HG03565 (cell line): ENCODE data around the gene NXPE3.

Source experiments
- ATAC-seq: cut with Tn5 transposase; IDR thresholded peaks from one replicate; pipeline ENCODE4 v1.9.1; 2021; ENCODE audit warnings: mild to moderate bottlenecking, moderate library complexity; ENCODE audit not compliant: unreplicated experiment

The NXPE3 gene

DNA sequence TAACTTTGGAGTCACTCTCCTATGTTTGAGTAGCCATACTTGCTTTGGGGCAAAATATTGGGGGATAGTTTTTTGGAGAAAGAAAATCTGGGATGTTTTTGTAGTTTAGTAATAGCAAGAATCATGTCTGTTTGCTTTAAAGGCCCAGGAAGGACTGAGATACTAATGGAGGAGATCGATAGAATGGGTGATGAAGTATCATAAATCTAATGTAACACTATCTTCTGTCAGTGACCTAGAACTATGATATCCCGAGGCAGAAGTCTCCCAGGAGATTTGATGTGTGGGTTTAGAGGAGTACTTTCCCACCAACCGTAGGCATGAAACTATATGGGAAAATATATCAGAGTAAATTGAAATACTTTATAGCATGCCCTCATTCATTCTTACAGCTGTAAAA is 49.3 kb downstream of the NXPE3 start:
- ATAC-seq: no peak

DNA sequence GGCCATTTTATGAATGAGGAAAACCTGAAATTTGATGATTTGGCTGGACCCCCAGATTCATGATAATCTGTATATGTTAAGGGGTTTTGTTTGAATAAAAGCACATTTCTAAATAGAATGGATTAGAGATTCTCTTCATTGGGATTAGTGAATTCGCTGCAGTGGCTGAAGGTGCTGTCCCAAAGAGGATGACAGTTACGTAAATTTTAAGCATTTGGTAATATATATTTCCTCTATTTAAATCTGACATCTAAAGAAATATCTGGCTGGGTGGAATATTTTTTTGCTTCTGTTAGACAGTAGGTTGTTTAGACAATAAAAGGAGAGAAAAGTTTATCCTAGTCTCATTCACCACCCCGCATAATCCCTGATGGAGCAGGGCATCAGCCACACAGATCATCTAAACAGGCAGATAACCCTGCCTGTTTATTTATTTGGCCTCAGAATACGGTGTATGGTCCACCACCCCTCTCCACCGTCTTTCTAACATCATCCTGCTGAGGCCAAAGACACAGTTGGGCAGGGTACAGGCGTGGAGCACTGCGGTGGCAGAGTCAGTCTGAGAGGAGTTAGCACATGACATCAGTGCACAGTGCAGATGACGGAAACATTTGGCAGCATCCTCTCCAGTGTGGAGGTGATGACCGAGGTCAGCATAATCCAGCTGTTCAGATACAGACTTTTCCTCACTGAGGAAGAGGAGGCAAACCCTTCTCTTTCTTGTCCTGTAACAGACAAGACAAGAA is 49.9 kb downstream of the NXPE3 start:
- ATAC-seq: peak; percentile 45

DNA sequence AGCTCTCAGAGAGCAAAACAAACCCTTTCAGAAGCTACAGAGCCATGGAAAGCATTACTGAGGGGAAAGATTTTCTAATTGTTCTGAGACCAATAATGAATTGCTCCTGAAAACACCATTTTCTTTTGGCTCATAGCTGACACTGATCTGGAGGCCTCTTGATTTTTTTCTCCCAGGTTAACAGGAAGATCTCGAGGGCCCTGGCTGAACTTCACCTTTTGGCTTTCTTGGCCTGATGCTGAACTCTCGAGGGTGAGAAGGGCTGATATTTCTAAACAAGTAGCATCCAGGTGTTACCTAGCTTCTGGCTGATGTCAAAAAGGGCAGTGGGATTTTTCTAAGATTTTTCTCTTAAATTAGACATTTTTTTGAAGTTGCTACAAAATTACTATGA is 50.4 kb downstream of the NXPE3 start:
- ATAC-seq: no peak

DNA sequence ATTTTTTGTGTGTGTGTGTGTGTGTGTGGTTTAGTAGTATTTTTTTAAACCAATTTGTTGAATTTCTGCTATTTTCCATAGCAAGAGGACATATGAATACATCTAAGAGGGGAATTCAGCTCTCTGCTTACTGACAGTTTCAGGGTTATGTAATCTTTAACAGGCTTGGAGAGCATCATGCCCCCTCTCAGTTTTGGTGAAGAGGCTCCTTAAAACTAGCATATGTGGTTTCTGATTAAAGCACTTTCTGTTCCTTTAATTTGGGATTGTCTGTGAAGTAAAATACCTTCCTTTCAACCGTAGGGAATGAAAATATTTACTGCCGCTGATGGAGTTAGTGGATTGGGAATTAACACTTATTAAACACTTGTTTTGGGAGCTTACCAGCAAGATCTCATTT is 50.9 kb downstream of the NXPE3 start:
- ATAC-seq: no peak

DNA sequence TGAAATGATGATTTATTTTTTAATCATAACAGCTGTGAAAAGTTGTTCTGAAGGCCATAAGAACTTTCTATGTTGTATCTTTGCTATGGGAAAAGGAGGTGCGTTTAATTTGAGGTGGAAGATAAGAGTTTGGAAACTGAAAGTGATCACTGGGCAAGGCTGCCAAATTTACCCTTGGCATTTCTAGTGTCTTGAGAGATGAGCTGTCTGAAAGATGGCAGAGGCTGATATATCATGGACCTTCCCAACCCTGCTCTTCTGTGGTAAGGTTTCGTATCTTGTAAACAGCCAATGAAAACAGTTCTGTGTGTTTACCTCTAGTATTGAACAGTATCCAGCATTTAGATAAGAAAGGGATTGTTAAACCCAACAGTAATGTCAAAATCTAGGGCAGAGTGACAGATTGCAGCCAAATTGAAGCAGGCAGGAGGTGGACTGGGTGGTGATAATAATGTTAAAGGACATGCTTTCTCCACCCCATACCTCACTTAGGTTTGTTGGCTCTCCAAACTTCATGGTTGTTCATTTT is 54.5 kb downstream of the NXPE3 start:
- ATAC-seq: no peak

DNA sequence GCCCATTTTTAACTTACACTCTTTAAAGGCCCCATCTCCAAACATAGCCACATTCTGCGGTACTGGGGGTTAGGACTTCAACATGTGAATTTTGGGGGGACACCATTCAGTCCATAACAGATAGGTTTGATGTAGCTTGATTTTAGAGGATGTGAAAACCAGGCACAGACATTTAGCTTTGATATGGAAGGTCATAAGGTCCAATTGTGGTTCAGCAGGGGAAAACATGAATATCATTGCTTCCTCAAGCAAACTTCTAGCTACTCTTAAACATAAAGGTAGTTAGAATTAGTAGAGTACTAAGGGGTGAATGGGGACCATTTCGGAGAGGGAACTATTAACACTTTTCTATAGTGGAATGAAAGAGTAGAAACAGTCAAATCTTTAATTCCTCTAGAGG is 56.7 kb downstream of the NXPE3 start:
- no peak for ATAC-seq

DNA sequence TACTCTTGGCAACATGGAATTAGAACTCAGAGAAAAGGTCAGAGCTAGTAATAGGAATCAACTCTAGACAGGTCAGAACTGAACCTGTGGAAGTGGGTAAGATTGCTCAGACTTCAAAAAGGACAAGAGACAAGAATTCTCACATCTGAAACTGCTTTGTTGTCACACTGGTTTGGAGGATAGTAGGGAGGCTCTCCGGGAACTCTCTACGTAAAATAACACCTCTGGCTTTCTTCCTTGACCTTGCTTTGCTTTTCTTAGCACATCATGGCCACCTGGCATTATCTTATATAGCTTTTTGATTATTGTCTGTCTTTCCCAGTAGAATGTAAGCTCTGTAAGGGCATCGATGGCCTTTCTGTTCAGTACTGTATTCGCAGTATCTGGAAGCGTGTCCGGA is 57.1 kb downstream of the NXPE3 start:
- ATAC-seq: no peak

DNA sequence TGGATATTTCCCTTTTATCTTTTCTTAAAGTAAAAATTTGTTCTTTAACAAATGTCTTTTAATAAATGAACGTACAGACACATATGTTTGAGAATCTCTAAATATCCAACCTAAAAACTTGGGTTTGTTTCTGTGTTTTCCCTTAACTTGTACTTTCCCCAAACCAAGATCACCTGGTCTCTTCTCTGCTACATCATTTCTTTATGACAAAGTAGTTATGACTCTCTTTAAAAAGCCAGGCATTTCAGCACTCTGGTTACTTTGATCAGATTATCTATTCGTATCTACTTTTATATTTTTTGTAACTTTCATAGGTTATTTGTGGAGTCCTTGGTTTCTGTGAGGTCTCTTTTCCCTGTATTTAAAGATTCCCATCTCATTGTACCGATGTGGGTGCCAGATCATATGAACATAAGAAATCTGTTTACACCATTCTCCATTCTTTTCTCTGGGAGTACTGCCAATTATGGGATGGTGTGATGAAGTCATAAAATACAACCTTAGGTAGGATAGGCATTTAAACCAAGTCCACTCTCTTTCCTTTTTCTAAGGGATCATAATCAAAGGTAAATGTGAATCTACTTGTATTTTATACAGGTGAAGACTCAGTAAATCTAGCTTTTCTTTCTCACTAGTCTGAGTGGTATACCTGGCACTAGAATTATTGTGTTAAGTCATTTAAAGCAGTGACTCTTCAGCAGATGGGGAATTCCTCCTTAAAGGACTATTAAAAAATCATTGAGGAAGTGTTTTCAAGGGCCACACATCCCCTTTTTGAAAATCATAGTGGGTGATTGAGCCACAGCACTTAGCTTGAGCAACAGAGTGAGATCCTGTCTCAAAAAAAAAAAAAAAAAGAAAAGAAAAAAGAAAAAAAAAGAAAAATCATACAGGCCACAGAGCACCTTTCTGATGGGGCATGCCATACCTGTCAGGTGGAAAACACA is 57.9 kb downstream of the NXPE3 start:
- no peak for ATAC-seq

DNA sequence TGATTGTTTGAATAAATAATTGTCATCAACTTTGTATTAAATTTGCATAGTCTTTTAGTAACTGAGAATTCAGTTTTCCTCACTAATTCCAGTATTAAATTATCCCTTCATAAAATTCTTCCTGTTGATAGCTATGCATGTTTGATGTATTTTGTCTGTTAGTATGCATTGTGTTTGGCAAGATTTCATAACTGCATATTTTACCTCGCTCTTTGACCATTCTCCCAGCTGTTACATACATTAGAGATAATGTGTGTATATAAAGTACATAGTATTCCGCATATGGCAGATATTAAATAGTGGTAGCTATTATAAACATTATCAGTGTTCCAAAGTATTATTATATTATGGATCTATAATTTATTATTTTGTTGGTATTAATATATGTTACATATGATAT is 59.7 kb downstream of the NXPE3 start:
- no peak for ATAC-seq

DNA sequence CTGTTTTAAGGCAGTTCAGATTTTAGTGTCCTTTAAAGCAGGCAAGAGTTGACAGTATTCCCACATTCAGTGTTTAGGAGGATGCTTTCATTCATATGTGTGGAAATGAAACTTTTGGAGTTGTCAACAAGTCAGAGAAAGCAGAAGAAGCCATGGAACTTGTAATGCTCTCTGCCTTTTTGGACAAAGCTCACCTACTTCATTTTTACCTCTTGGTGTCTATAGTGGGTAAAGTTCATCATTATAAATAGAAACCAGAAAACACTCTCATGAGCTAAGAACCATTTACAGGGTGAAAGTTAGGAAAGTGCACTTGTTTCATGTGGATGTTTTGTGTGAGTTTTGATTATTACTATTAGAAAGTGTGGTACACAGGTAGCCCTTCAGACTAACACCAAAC is 61.1 kb downstream of the NXPE3 start:
- ATAC-seq: no peak

DNA sequence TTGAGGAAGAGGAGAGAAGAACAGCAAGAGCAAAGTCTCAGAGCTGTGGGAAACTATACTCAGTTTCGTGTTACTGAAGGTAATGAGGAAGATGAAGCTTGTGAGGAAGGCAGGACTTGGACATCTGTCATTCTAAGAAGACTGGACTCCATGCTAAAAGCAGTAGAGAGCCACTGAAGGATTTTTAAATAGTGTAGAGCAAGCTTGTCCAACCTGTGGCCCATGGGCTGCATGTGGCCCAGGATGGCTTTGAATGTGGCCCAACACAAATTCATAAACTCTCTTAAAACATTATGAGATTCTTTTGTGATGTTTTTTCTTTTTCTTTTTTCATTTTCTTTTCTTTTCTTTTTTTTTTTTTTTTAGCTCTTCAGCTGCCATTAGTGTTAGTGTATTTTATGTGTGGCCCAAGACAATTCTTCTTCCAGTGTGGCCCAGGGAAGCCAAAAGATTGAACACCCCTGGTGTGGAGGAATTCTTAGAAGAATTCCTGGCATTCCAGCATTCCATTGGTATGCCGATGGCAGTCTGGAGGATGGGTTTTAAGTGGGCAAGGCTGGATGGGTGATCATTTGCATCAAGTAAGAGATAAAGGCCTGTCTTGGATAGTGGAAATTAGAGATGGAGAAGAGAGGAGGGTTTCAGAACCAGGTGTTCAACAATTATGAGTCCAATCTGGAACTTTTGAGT is 63.4 kb downstream of the NXPE3 start:
- no peak for ATAC-seq

DNA sequence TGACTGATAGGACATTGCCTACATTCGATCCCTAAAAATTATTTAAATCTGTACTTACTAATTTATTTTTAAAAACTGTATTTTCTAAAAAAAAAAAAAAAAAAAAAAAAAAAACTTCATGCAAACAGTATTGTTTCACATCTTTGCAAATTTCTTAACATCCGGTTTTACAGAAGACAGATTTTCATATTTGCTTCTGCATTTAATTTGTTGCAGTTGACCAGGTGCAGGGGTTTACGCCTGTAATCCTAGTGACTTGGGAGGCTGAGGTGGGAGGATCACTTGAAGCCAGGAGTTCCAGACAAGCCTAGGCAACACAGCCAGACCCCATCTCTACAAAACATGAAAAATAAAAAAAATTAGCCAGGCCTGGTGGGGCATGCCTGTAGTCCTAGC is 63.9 kb downstream of the NXPE3 start:
- no peak for ATAC-seq

DNA sequence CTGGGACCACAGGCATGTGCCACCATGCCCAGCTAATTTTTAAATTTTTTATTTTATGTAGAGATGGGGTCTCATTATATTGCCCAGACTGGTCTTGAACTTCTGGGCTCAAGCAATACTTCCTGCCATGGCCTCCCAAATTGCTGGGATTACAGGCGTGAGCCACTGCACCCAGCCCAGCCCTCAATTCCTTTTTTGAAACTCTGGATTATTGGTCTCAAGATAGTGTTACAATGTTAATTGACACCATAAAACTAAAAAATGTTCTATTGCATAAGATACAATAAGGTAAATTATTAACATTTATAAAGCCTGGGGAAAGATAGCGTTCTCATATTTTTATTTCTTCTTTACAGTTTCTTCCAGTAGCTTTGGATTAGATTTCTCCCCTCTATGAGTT is 66.4 kb downstream of the NXPE3 start:
- no peak for ATAC-seq

DNA sequence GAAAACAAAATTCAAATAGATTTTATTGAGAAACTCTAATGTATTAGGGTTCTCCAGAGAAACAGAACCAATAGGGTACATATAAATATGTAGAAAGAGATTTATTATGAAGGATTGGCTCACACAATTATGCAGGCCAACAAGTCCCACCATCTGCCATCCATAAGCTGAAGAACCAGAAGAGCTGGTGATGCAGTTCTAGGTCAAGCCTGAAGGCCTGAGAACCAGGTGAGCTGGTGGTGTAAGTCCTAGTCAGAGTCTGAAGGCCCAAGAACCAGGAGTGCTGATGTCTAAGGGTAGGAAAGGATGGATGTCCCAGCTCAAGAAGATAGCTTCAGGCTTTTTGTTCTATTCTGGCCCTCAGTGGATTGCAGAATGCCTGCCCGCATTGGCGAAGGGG is 67.7 kb downstream of the NXPE3 start:
- no peak for ATAC-seq

DNA sequence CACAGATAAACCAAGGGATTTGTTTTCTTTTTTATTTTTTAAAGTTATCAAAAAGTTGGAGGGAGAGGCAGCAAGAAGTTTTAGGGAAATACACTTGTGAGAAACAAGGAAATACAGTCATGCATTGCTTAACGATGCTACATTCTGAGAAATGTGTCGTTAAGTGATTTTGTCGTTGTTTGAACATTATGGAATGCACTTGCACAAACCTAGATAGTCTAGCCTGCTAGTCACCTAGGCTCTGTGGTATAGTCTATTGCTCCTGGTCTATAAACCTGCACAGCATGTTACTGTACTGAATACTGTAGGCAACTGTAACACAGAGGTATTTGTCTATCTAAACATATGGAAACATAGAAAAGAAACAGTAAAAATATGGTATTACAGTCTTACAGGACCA is 68.3 kb downstream of the NXPE3 start:
- ATAC-seq: no peak

DNA sequence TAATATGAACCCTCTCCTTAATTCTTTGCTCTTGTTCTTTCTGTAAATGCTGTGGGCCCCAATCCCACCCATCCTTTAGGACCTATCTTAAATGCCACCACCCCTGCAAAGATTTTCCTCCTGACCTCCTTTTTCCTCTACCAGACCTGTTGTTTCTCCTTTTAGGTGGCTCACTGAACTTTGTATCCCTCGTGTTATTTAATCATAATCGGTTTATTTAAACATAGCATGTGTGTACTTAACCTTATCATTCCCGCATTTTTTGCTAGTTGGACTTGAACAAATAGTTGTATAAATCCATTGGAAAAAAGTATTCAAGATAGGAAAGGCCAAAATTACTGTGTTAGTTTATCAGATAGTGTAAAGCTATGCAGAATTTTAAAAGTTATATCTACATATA is 69.3 kb downstream of the NXPE3 start:
- no peak for ATAC-seq

DNA sequence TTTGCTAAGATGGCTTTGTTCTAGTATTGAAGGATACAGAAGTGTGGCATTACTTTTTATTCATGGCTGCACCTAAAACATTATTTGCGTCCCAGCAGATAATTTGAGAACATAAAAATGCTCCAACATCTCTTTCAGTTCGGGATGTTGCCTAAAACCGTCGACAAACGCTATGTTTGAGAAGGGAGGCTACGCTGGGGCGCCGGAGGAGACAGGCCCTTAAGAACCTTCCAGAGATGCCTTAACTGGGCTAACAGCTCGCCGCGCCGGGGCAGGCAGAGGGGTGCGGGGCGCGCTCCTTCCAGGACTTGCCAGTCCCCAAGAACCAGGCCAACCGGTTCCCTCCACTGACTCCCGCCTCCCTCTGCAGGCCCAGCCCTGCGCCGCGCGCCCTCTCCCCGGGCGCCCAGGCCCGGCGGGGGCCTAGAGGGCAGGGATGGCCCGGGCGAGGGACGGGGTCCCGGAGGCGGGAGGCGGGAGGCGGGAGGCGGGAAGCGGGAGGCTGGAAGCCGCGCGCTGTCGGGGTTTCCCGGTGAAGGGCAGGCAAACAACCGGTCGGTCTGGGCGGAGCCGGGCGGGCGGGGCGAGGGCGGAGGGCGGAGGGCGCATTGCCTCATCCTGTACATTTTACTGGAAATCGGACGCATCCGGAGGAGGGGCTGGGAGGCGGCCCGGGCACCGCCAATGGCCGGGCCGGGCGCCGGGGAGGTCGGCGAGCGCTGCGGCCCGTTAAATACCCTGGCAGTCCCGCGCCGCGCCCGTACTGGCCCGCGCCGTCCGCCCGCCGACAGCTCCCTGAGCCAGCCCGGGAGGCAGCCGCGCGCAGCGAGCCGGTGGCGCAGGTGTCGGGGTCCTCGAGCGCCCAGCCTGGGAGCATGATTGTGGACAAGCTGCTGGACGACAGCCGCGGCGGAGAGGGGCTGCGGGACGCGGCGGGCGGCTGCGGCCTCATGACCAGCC is 70.0 kb downstream of the NXPE3 start, which contains the start of gene NFKBIZ:
Gene NFKBIZ (plus strand): TSS at position 761 of the 960 bp plus-strand sequence. CDS start 115 bp downstream, at position 876.
- ATAC-seq: peak; percentile 56

DNA sequence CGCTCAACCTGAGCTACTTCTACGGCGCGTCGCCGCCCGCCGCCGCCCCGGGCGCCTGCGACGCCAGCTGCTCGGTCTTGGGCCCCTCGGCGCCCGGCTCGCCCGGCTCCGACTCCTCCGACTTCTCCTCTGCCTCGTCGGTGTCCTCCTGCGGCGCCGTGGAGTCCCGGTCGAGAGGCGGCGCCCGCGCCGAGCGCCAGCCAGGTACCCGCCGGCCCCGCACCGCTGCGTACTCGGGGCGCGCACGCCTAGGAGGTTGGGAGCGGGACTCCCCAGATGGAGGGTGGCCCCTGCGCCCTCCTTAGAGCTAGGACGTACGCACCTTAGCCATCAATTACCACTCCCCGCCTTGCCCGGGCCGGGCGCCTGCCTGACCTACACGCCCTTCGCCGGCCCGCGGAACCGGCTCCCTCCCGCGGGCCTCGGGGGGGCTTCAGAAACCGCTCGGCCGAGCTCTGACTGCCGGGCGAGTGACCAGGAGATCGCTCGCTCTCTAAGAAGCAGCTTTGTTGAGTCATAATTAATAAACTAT is 70.8 kb downstream of the NXPE3 start:
- peak; percentile 11 for ATAC-seq

DNA sequence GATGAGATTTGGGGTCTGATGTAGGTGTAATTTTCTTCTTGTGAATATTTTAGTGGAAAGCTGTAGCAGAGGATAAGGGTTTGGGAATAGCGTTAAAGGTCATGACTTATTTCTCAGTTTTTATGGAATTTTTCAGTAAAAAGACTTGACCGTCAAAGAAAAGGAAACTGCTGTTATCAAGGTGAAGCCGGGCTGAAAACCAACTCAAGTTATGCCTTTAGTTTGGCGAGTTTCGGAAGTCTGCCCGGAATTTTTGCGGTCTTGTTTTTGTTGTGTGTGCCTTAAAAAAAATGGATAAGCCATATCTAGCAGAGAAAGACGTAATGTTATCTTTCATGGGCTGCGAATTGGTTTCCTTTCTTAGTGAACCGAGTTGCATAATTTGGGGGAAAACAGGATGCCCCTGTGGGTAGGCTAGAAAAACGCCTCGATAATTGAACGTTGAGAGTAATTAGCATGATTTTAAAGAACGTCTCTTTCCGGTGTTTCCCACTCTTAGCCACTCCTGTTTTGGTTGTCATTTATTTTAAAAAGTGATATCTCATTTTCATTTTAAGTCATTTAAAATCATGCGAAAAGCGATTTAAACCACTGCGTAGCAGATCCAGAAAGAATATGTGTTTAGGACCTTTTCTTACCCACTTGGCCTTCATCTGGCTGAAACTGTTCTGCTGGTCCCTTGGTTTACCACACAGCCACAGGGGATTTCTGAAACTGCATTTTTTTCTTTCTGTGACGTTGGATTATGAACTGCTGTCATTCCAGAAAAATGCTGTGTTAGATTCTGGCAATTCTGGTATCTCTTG is 71.4 kb downstream of the NXPE3 start:
- peak; percentile 19 for ATAC-seq
